K562 (cell line): Measurements from ENCODE around the gene ANP32B. TPM values are rescaled to one million over a fixed set of nuclear protein-coding genes. Genes with fewer than 3 reads are reported as not detected.

Experiments
- ATAC-seq: fragments of 200-7000 bp; cut with Tn5 transposase; 3 replicates; pipeline ENCODE4 v1.9.1; 2020; ENCODE audit warnings: moderate library complexity
- BruUV-seq: library from RNA; stranded (reverse); fragments of 400-500 nt; replicated peaks from 2 replicates; lab custom pipeline; 2021; lab: Mats Ljungman, UMichigan
- CTCF ChIA-PET: fragments of 300-600 bp; formaldehyde crosslinking; extraction: SDS; loops from one replicate; lab custom pipeline; 2021; ENCODE audit warnings: low intra/inter-chr PET ratio; lab: Yijun Ruan, JAX
- POLR2A ChIA-PET: fragments of 300-600, 350-650 bp; sonication (Branson Sonifier 250); formaldehyde crosslinking; extraction: SDS; loops from one replicate; lab custom pipeline; 2021; ENCODE audit warnings: antibody characterized with exemption, inconsistent platforms; lab: Yijun Ruan, JAX
- DNase-seq, 4 experiments: peaks; one replicate each; pipeline versions ENCODE4 v3.0.0 to v3.0.0-alpha.2; 2011 to 2018; ENCODE audit warnings: low spot score in 3 of 4, mixed read lengths in 3 of 4; ENCODE audit errors: extremely low read depth in 1 of 4
- FAIRE-seq: peaks from 2 replicates; lab custom pipeline; 2011; peaks lifted over from hg19 to GRCh38; lab: Jason Lieb, UNC
- H2AFZ ChIP-seq: 2 replicates; pipeline ENCODE4 v1.6.0; 2011; ENCODE audit warnings: low read depth, low read length, control low read depth, inconsistent platforms
- H3K27ac ChIP-seq: fragments of 200-600 bp; 3 replicates; pipeline ENCODE4 v1.8.0; 2011; ENCODE audit warnings: low read depth, mild to moderate bottlenecking, control low read depth, inconsistent platforms, low read length, moderate library complexity, mixed read lengths; ENCODE audit errors: extremely low read depth
- H3K27me3 ChIP-seq, 2 experiments: fragments of 300-600 bp in 1 of 2; 2 replicates in 1 of 2; 3 replicates in 1 of 2; pipeline versions ENCODE4 v1.6.0 to v1.8.0; 2011; ENCODE audit warnings: inconsistent platforms in 2 of 2, low read length in 2 of 2, mild to moderate bottlenecking in 1 of 2, mixed read lengths in 1 of 2, moderate library complexity in 1 of 2; ENCODE audit not compliant: control insufficient read depth in 2 of 2, insufficient read depth in 2 of 2
- H3K36me3 ChIP-seq: fragments of 300-600 bp; 3 replicates; pipeline ENCODE4 v1.8.0; 2011; ENCODE audit warnings: mild to moderate bottlenecking, low read length, inconsistent platforms; ENCODE audit not compliant: control insufficient read depth, insufficient read depth
- H3K4me1 ChIP-seq, 2 experiments: fragments of 200-600 bp in 1 of 2; replicated peaks in 1 of 2; 2 replicates in 1 of 2; 3 replicates in 1 of 2; pipeline versions ENCODE4 v1.5.1 to v1.8.0; 2011; ENCODE audit warnings: inconsistent platforms in 2 of 2, low read length in 2 of 2, mild to moderate bottlenecking in 1 of 2, mixed read lengths in 1 of 2, moderate library complexity in 1 of 2; ENCODE audit not compliant: control insufficient read depth in 2 of 2, insufficient read depth in 2 of 2
- H3K4me2 ChIP-seq: 2 replicates; pipeline ENCODE4 v1.6.1; 2011; ENCODE audit warnings: low read length, control low read depth, inconsistent platforms, mixed read lengths; ENCODE audit not compliant: insufficient read depth
- H3K4me3 ChIP-seq: fragments of 200-600 bp; sonication (generic), shearing (Covaris generic); 2 replicates; pipeline ENCODE4 v1.5.1; 2016; ENCODE audit warnings: control low read depth, inconsistent platforms
- H3K79me2 ChIP-seq: fragments of 200-600 bp; 3 replicates; pipeline ENCODE4 v1.8.0; 2011; ENCODE audit warnings: low read length, inconsistent platforms; ENCODE audit not compliant: control insufficient read depth, insufficient read depth
- H3K9ac ChIP-seq, 2 experiments: 2 replicates each; pipeline versions ENCODE4 v1.6.0 to v1.6.1; 2011; ENCODE audit warnings: low read depth in 2 of 2, low read length in 2 of 2, control low read depth in 1 of 2, inconsistent platforms in 1 of 2, mild to moderate bottlenecking in 1 of 2, mixed read lengths in 1 of 2; ENCODE audit not compliant: insufficient read depth in 1 of 2
- H3K9me1 ChIP-seq: one replicate; pipeline ENCODE4 v1.6.0; 2011; ENCODE audit warnings: inconsistent platforms, mild to moderate bottlenecking, low read length, moderate library complexity; ENCODE audit not compliant: control insufficient read depth, insufficient read depth
- H3K9me3 ChIP-seq: replicated peaks from 2 replicates; pipeline ENCODE4 v1.5.1; 2011; ENCODE audit warnings: low read depth, low read length, inconsistent platforms; ENCODE audit not compliant: control insufficient read depth, insufficient read depth
- H4K20me1 ChIP-seq: replicated peaks from 2 replicates; pipeline ENCODE4 v1.6.1; 2011; ENCODE audit warnings: low read length, inconsistent platforms, mixed read lengths; ENCODE audit not compliant: control insufficient read depth, insufficient read depth
- CSDE1 ChIP-seq, 2 experiments: fragments of 450-650 bp; IDR thresholded peaks; 2 replicates each; pipeline ENCODE4 v1.6.1; 2016; ENCODE audit warnings: mild to moderate bottlenecking in 1 of 2
- FIP1L1 ChIP-seq: fragments of 200-400 bp; formaldehyde crosslinking; IDR thresholded peaks from 2 replicates; pipeline ENCODE4 v1.6.1; 2018; ENCODE audit warnings: mild to moderate bottlenecking, low read depth, low read length; ENCODE audit not compliant: poor library complexity, severe bottlenecking
- FOXM1 ChIP-seq, 2 experiments: fragments of 450-650 bp in 1 of 2; sonication (generic) in 1 of 2; formaldehyde crosslinking in 1 of 2; IDR thresholded peaks; 2 replicates each; pipeline versions ENCODE4 v1.6.1 to v1.9.0; 2017 to 2022; ENCODE audit warnings: low read depth in 2 of 2, mild to moderate bottlenecking in 2 of 2, missing genetic modification reagents in 1 of 2, moderate library complexity in 1 of 2
- GABPB1 ChIP-seq: sonication (generic); formaldehyde crosslinking; IDR thresholded peaks from 2 replicates; pipeline ENCODE4 v1.8.0; 2022; ENCODE audit warnings: mild to moderate bottlenecking, missing genetic modification reagents
- HNRNPUL1 ChIP-seq: fragments of 200-400 bp; formaldehyde crosslinking; IDR thresholded peaks from 2 replicates; pipeline ENCODE4 v1.6.1; 2017; ENCODE audit warnings: low read length
- KLF10 ChIP-seq: fragments of 250-450 bp; sonication (Bioruptor Pico); IDR thresholded peaks from 2 replicates; pipeline ENCODE4 v1.6.1; 2021; ENCODE audit warnings: matching md5 sums
- MTA3 ChIP-seq: fragments of 450-650 bp; formaldehyde crosslinking; IDR thresholded peaks from 2 replicates; pipeline ENCODE4 v1.6.1; 2017; ENCODE audit warnings: mild to moderate bottlenecking, borderline replicate concordance
- NCOA6 ChIP-seq: fragments of 450-650 bp; IDR thresholded peaks from 2 replicates; pipeline ENCODE4 v1.6.1; 2017; ENCODE audit warnings: mild to moderate bottlenecking
- NEUROD1 ChIP-seq: fragments of 150-350 bp; IDR thresholded peaks from 2 replicates; pipeline ENCODE4 v1.6.1; 2014; ENCODE audit warnings: borderline replicate concordance, low read length, low read depth; ENCODE audit not compliant: partially characterized antibody
- NFIC ChIP-seq: fragments of 450-650 bp; IDR thresholded peaks from 2 replicates; pipeline ENCODE4 v1.6.1; 2017; ENCODE audit warnings: mild to moderate bottlenecking, inconsistent platforms
- POLR2H ChIP-seq: IDR thresholded peaks from 2 replicates; pipeline ENCODE4 v1.6.1; 2016; ENCODE audit warnings: missing genetic modification characterization, low read depth, mild to moderate bottlenecking, control low read depth, missing compliant biosample characterization, moderate library complexity
- RNF2 ChIP-seq: sonication (generic); IDR thresholded peaks from 2 replicates; pipeline ENCODE4 v1.6.1; 2016
- SETDB1 ChIP-seq: IDR thresholded peaks from one replicate; pipeline ENCODE4 v1.6.1; 2012; ENCODE audit warnings: low read length, control low read depth, inconsistent platforms
- SMARCA4 ChIP-seq: fragments of 450-650 bp; IDR thresholded peaks from 2 replicates; pipeline ENCODE4 v1.6.1; 2016
- SRSF9 ChIP-seq: fragments of 200-400 bp; formaldehyde crosslinking; IDR thresholded peaks from 2 replicates; pipeline ENCODE4 v1.6.1; 2017; ENCODE audit warnings: low read depth, low read length, borderline replicate concordance
- TRIM28 ChIP-seq: fragments of 450-650 bp; IDR thresholded peaks from 2 replicates; pipeline ENCODE4 v1.6.1; 2017
- ZNF140 ChIP-seq: fragments of 250-450 bp; sonication (Bioruptor Pico); IDR thresholded peaks from 2 replicates; pipeline ENCODE4 v1.8.0; 2021; ENCODE audit warnings: moderate library complexity, mild to moderate bottlenecking, inconsistent platforms
- ZNF224 ChIP-seq: sonication (generic); formaldehyde crosslinking; IDR thresholded peaks from 2 replicates; pipeline ENCODE4 v1.8.0; 2022; ENCODE audit warnings: mild to moderate bottlenecking, missing genetic modification reagents
- WGBS: fragments of 100-300 bp; shearing (Covaris generic); methylation state at CpG from one replicate; pipeline ENCODE4 v1.1.6; 2016; ENCODE audit warnings: low coverage, mixed read lengths; ENCODE audit not compliant: insufficient coverage; ENCODE audit errors: missing lambda C conversion rate; 5-methylcytosine and 5-hydroxymethylcytosine counted together
- in situ Hi-C: fragments of 300-500 bp; cut with MboI; formaldehyde crosslinking; loops from 4 replicates; pipeline ENCODE4 v1.15.0; 2018; ENCODE audit warnings: inconsistent platforms, mixed read lengths
- intact Hi-C: fragments of 100-400 bp; cut with micrococcal nuclease; formaldehyde crosslinking; loops from 2 replicates; pipeline ENCODE4 v1.14.2; 2022
- polyA plus RNA-seq, 8 experiments: library from polyadenylated mRNA; depleted of rRNA in 4 of 8; stranded (reverse) in 5 of 8; unstranded in 3 of 8; fragments of >200 nt; fragmentation: Nextera tagmentation in 2 of 8; fragmentation: Illumina TruSeq in 1 of 8; extraction: Ambion mirVana in 2 of 8; extraction: Trizol in 1 of 8; gene quantifications; 2 replicates each; pipeline versions ENCODE4 v1.2.1 to v1.2.3, GENCODE V29; 2011 to 2014; ENCODE audit warnings: inconsistent platforms in 1 of 8, missing spikeins in 1 of 8
- total RNA-seq, 7 experiments: library from RNA; depleted of rRNA in 6 of 7; stranded (reverse); fragments of >200 nt in 6 of 7; fragmentation: Illumina TruSeq in 2 of 7; extraction: Trizol in 2 of 7; gene quantifications; 2 replicates each; pipeline versions ENCODE4 v1.2.1 to v1.2.3, GENCODE V29; 2011 to 2021; ENCODE audit warnings: low replicate concordance in 1 of 7
- TF ChIP-seq, protein P1 (sequence below): fragments of 250-450 bp; sonication (Bioruptor Pico); IDR thresholded peaks from 2 replicates; pipeline ENCODE4 v1.8.0; 2021; ENCODE audit warnings: moderate library complexity, mild to moderate bottlenecking, inconsistent platforms
- TF ChIP-seq, protein P2 (sequence below): sonication (generic); formaldehyde crosslinking; IDR thresholded peaks from 2 replicates; pipeline ENCODE4 v1.5.0; 2020; ENCODE audit warnings: missing genetic modification reagents

The ANP32B gene
- total and polyA plus RNA-seq, 9 of the 15 experiments (the other 6 are each of a cell fraction or from before 2014, with no cell fraction given): 68.9 to 815 (median 141) TPM

DNA sequence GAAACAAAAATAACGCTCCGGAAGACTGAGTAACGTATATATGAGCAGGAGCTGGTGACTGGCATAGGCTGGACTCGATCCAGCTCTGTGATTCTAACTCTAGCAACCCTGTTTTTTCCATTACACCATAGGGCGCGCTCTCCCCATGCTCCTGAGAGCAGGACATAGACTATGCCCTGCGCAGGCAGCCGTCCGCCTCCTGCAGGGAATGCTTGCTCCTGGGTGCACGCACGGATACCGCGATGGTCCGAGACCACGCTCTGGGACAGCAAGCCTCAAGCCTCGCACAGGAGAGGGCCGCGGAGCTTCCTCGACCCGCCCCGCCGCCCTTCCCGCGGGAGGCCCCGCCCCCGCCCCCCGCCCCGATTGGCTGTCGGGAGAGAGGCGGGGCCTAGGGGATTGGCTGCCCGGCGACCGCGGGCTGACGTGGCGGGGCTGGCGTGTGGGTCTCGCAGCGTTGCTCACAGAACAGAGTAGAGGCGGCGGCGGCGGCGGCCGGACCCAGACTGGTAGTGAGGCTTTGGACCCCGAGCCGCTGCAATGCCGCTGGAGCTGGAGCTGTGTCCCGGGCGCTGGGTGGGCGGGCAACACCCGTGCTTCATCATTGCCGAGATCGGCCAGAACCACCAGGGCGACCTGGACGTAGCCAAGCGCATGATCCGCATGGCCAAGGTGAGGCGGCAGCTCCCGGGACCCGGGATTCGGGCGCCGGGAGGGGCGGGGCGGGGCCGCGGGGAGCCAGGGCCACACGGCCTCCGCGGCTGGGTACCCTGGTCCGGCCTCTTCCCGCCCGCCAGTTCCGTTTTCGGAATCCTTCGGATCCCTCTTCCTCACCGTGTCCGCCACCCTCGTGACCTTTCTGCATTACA, 73.4 kb downstream of the ANP32B start, which contains the start of gene NANS:
Gene NANS, plus strand, starts transcription at position 464 of the 869 bp plus-strand sequence. Its CDS starts 77 bp downstream, at position 541.
- no peaks in the 10 kb centered on the region for H3K9me3 ChIP-seq
- CTCF ChIA-PET: no interaction called here
- FAIRE-seq: peak; percentile 86
- in situ Hi-C loops (no loop called here), intact Hi-C loops (loop anchor here (10.0 kb wide), 1 partner anchor 362 kb away; the partner anchor contains the start of gene XPA)
- no TSS peak for BruUV-seq
- H3K27ac ChIP-seq: peak within 1 kb of the TSS; percentile 90
- H2AFZ ChIP-seq: peak within 1 kb of the TSS; percentile 96
- no peaks in the 10 kb centered on the region for H3K9me1 ChIP-seq
- under 1% methylated on average over 36 of the region's 80 CpGs for whole genome bisulfite sequencing
- ATAC-seq: peak; percentile 95
- H4K20me1 ChIP-seq: no peaks in the 10 kb centered on the region
- peaks cover 18% of the 10 kb centered on the region in 2 experiments; a peak in 4 of 5 replicates for H3K4me1 ChIP-seq
- H3K36me3 ChIP-seq: peaks cover 45% of the 10 kb centered on the region
- H3K9ac ChIP-seq: peak within 1 kb of the TSS; percentile 85 to 97
- H3K4me3 ChIP-seq: peak within 1 kb of the TSS; percentile 83
- peak within 1 kb of the TSS; percentile 98 for H3K4me2 ChIP-seq
- no peaks in the 10 kb centered on the region for H3K27me3 ChIP-seq
- peaks cover 48% of the 10 kb centered on the region for H3K79me2 ChIP-seq
- DNase-seq: peak; percentile 94 to 98 (median 98)
- POLR2A ChIA-PET: interaction anchor here (0.6 to 4.4 kb wide), 12 partner anchors 10 to 665 kb away, joined by 3 to 57 read pairs (median 4); partner anchors contain the start of genes ANP32B, TRMO and TSTD2
- peak; percentile 76 for TF ChIP-seq NFIC
- no peak for TF ChIP-seq HNRNPUL1
- TF ChIP-seq CSDE1 (IDR thresholded peaks at IDR 0.05): no peak
- TF ChIP-seq, protein P1, sequence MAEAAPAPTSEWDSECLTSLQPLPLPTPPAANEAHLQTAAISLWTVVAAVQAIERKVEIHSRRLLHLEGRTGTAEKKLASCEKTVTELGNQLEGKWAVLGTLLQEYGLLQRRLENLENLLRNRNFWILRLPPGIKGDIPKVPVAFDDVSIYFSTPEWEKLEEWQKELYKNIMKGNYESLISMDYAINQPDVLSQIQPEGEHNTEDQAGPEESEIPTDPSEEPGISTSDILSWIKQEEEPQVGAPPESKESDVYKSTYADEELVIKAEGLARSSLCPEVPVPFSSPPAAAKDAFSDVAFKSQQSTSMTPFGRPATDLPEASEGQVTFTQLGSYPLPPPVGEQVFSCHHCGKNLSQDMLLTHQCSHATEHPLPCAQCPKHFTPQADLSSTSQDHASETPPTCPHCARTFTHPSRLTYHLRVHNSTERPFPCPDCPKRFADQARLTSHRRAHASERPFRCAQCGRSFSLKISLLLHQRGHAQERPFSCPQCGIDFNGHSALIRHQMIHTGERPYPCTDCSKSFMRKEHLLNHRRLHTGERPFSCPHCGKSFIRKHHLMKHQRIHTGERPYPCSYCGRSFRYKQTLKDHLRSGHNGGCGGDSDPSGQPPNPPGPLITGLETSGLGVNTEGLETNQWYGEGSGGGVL: no peak
- no peak for TF ChIP-seq SETDB1
- no peak for TF ChIP-seq ZNF140
- peak; percentile 51 for TF ChIP-seq FIP1L1
- TF ChIP-seq FOXM1 (IDR thresholded peaks at IDR 0.05; ENCODE audit: low read depth): no peak
- TF ChIP-seq FOXM1 (CRISPR knock-in tag; IDR thresholded peaks at IDR 0.05; ENCODE audit: low read depth): no peak
- TF ChIP-seq TRIM28: no peak
- no peak for TF ChIP-seq ZNF224 (CRISPR knock-in tag)
- TF ChIP-seq SRSF9: no peak
- TF ChIP-seq KLF10 (CRISPR knock-in tag): no peak
- peak; percentile 9; the same call in 1 of the 2 replicates for TF ChIP-seq MTA3
- TF ChIP-seq, protein P2, sequence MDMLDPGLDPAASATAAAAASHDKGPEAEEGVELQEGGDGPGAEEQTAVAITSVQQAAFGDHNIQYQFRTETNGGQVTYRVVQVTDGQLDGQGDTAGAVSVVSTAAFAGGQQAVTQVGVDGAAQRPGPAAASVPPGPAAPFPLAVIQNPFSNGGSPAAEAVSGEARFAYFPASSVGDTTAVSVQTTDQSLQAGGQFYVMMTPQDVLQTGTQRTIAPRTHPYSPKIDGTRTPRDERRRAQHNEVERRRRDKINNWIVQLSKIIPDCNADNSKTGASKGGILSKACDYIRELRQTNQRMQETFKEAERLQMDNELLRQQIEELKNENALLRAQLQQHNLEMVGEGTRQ: 0 out of 2 replicates have a peak, but pooled peaks have one; percentile 31
- peak; percentile 62; the same call in 1 of the 2 replicates for TF ChIP-seq GABPB1
- TF ChIP-seq RNF2: no peak
- TF ChIP-seq NEUROD1: peak; percentile 10
- no peak; the same call in 1 of the 2 replicates for TF ChIP-seq SMARCA4
- peak; percentile 92 for TF ChIP-seq POLR2H
- no peak for TF ChIP-seq NCOA6
